Jurkat, Clone E6-1 (cell line): ENCODE data around the gene LEMD3.

Experiments
- DNase-seq: peaks from one replicate; pipeline ENCODE4 v3.0.0-alpha.2; 2011; ENCODE audit warnings: low read depth, low spot score
- H3K4me3 ChIP-seq: 2 replicates; pipeline ENCODE4 v1.5.1; 2011; ENCODE audit warnings: mild to moderate bottlenecking, low read length, control low read depth, moderate library complexity

LEMD3 gene

DNA sequence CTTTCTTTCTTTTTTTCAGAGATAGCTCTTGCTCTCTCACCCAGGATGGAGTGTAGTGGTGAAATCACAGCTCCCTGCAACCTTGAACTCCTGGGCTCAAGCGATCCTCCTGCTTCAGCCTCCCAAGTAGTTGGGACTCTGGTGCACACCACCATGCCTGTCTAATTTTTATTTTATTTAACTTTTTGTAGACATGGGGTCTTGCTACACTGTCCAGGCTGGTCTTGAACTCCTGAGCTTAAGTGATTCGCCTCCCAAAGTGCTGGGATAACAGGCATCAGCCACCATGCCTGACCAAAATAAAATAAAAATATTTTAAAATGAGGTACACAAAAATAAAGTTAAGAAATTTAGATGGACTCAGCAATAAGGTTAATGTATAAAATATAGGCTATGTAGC is 5.1 kb upstream of the LEMD3 start:
- DNase-seq, result no peak
- no peak overlapping the region for H3K4me3 ChIP-seq

DNA sequence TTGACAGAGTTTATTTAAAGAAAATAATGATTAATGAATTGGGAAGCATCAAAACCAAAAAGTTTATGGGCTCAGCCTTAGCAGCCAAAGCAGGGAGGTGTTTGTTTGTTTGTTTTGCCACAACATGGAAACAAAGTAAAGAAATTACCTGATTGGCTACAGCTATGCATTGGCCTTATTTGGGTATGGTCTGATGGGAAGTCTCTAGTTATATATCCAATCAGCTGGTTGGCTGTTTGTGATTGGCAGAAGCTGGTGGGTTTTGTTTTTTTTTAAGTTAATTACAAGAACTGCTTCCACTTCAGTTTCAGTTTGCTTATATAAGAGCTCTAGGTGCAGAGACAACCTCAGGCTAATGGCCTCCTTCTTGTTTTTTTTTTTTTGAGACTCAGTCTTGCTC is 4.6 kb upstream of the LEMD3 start:
- DNase-seq, result no peak
- no peak overlapping the region for H3K4me3 ChIP-seq

DNA sequence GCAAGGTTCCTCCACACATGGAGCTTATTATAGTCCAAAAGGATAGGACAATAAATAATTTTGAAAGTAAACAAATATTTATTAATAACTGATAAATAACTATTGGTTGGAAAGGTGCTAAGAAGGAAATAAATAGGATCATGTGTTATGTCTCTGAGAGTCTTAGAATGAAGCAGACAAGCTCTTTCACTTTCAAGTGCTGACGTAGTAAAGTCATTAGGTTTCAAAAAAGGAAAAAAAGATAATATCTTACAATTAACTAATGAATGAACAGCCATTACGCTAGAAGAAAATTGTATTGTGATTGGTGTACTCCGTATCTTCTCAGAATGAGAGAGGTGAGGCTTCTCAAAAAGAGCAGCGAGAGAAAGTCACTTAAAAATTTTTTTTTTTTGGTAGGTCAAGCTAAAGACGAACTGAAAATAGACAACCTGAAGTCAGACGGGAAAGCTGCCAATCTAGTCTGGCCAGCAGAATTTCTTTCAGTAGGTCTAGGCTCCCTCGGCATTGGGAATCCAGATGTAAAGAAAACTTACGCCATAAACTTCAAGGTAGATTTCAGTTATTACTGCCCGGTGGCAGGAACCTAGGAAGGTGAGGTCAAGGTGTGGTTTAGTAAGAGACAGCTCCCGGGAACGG is 583 bp upstream of the LEMD3 start:
- no peak for DNase-seq

DNA sequence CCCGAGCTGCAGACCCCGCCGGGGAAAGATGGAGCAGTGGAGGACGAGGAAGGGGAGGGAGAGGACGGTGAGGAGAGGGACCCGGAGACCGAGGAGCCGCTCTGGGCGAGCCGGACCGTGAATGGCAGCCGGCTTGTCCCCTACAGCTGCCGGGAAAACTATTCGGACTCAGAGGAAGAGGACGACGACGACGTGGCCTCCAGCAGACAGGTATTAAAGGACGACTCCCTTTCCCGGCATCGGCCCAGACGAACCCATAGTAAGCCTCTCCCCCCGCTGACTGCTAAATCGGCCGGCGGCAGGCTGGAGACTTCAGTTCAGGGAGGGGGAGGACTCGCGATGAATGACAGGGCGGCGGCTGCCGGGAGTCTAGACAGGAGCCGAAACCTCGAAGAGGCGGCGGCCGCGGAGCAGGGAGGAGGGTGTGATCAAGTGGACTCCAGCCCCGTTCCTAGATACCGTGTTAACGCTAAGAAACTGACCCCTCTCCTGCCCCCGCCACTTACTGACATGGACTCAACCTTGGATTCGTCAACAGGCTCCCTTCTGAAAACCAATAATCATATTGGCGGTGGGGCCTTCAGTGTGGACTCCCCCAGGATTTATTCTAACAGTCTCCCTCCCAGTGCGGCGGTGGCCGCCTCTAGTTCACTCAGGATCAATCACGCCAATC is 962 bp downstream of the LEMD3 start:
- DNase-seq, result no peak
- H3K4me3 ChIP-seq, result peak overlapping the region; percentile 80

More for the DNA sequence above, 583 bp upstream of the LEMD3 start:
- peak overlapping the region; percentile 80 for H3K4me3 ChIP-seq

DNA sequence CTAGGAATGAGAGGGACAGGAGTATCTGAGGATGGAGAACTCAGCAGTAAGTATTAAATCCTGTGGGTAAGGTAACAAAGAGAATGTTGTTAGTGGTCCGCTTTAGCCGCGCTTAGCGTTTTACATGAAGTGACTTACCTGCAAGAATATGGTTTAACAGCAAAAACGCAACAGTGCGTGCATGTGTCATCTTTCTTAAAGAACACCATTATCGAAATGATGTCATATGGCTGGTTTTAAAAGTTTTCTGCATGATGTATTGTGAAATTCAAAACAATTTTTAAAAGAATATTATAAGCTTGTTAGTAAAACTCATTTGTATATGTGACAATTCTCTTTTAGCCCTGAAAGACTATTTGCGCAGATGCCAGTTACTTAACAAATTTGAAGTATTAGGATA is 1.7 kb downstream of the LEMD3 start:
- DNase-seq, result no peak
- peak overlapping the region; percentile 80; the same call in 1 of the 2 replicates for H3K4me3 ChIP-seq

DNA sequence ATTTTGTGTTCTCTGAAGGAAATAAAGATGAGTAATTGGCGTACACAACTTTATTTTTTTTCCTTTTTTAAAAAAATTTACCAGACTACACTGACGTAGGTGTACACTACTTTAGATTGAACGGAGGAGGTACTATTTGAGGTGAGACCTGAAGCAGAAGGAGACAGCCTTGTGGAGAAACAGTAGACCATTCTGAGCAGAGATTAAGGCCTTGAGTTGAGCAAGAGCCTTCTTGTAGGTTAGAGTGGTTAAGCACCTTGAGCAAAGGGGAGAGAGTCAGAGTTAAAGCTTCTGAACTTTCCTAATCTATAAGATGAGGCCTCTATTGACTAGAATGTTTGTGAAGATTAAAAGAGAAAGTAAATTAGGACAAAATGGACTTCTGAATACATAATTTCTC is 2.5 kb downstream of the LEMD3 start:
- DNase-seq, result no peak
- H3K4me3 ChIP-seq, result no peak overlapping the region

DNA sequence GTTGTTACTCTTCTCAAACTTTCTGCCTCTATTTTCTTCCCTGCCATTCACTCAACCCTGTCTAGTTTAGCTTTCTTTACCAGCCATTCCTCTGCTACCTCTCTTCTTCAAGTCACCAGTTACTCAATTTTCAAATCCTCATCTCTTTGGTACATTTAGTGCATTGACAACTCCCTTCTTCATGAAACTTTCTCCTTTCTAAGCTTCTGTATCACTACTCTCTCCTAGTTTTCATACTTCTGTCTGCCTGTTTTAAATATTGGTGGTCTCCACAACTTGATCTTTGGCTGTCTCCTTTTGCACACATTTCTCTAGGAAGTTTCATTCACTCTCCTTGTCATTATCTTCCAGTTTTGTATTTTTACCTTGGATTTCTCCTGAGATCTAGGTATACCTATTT is 6.0 kb downstream of the LEMD3 start:
- no peak for DNase-seq
- H3K4me3 ChIP-seq, result no peak overlapping the region

DNA sequence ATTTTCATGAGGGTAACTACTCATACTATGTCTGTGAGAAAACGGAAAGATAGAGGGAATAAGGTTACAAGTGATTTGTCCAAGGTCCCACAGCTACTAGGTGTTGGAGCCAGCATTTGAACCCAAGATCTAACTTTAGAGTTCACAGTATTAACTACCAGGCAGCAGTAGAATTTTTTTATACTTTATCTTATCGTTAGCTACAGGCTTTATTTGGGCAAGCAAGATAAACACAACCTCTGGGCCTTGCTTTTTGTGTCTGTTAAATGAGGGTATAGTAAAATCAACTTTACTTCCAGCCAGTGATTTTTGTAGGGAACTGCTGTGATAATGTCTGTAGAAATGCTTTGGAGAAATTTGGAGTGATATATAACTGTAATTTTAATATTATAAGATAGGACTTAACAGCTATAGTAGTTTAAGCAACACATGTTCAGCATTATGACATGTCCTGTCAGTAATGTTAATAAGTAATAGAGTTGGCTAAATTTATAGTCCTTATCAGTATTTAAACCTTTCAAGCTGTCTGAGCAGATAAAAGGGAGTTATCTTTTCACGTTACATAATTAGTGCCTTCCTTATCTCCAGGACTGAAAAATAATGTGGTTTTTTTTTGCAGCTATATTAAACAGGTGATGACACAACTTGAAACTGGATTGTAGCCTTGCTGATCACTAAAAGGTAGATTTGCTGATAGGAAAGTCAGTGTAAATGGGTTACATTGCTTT is 12.8 kb downstream of the LEMD3 start:
- no peak overlapping the region for H3K4me3 ChIP-seq
- DNase-seq, result no peak

DNA sequence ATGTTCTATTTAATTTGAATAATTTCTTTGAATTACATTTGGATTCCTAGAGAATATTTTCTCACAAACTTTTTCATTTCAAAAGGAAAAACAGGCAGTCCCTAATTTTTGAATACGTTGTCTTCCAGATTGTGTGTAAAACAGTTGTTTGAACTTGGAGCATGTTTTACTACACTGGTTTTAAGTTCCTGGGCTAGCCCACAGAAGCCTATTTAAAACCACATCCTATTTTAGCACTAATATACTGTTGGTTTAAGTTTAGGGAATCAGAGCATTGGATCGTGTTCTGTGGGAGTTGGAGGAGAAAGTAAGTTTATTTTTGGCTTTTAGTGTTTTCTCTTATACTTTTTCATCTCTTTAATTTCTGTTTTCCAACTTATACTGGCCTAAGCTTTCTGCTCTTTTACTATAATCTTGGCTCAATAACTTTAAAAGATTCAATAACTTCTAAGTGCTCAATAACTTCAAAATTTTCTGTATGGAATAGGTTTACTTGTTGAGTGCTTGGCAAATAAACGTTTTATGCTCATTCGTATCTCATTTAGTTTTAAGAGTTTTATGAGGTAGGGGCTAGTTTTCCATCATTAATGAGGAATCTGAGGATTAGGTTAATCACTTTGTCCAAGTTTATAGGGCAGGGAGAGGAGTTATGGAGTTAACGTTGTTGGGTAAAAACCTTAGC is 14.9 kb downstream of the LEMD3 start:
- no peak overlapping the region for H3K4me3 ChIP-seq

DNA sequence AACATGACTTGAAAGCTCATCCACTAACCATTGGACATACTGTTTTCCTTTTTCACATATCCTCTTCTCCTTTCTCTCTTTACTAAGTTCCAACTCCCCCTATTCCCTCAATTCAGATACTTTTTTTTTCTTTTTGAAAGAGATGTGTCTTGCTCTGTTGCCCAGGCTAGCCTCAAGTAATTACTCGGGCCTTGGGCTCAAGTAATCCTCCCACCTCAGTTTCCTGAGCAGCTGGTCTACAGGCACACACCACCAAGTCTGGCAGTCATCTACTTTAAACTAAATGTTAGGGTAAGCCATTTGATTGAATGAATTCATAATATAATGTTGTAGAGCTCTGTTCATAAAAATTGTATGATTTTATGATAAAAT is 15.5 kb downstream of the LEMD3 start:
- H3K4me3 ChIP-seq, result no peak overlapping the region
- no peak for DNase-seq

More for the DNA sequence above, 14.9 kb downstream of the LEMD3 start:
- DNase-seq, result no peak

DNA sequence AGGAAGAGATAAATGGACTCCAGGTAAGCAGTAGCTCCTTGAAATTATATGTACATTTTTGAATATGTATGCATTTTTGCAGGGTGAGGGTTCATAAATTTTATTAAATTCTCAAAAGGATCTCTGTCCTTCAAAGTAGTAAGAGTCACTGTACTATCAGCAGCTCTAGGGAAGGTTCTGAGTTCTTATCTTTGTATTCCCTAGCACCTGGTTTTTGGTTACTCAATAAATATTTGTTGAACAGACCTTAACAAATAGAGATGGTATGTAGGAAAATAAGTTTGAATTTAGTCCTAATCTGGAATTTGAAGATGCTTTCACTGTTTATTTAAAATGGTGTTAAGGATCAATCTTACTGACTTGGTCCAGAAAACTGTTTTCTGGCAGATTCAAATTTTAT is 18.3 kb downstream of the LEMD3 start:
- no peak overlapping the region for H3K4me3 ChIP-seq

DNA sequence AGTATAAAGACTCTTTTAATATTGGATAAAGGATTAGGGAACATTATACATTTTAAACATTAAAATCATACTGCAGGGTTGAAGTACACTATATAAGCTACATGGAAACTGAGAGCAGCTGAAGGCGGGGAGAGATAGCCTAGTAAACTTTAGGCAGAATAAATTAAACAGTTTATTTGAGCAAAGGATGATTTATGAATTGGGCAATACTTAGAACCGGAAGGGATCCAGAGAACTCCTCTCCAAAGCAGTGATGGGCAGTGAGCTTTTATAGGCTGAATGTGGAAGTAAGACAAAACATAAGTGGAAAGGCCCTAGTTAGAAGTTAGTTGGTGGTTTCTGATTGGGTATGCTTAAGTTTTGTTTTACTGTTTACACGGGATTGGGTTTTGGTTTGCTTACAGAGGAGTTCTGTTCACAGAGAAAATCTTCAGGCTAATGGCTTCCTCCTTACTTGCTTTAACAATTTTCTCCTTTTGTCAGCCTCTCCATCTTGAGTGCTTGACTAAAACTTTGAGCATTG is 18.9 kb downstream of the LEMD3 start:
- DNase-seq, result no peak

More for the DNA sequence above, 18.3 kb downstream of the LEMD3 start:
- DNase-seq, result no peak

DNA sequence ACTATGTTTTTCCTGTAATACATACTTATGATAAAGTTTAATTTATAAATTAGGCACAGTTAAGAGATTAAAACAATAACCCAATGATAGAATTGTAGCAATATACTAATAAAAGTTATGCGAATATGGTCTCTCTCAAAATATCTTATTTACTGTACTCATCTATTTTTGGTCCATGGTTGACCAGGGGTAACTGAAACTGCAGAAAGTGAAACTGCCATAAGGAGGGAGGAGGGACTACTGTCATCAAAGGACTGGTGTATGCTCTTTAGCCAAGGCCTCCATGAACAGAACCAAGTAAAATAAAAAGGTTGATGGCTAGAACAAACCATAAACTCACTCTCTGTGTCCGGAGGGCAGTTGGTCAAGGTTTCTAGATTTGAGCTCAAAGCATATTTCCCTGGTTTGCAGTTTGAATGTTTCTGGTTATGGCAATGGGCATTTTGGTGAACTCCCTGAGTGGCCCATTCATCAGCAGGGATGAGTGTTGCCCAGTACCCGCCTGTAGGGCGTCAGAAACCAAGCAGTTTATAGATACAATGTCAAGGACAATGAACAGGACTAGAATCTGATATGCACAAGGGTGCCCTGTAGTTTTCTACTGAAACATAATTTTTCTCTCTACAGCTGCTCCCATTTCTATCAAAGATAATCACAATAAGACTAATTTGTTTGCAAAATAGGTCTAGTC is 19.8 kb downstream of the LEMD3 start:
- DNase-seq, result no peak
- no peak overlapping the region for H3K4me3 ChIP-seq

More for the DNA sequence above, 18.9 kb downstream of the LEMD3 start:
- no peak overlapping the region for H3K4me3 ChIP-seq

DNA sequence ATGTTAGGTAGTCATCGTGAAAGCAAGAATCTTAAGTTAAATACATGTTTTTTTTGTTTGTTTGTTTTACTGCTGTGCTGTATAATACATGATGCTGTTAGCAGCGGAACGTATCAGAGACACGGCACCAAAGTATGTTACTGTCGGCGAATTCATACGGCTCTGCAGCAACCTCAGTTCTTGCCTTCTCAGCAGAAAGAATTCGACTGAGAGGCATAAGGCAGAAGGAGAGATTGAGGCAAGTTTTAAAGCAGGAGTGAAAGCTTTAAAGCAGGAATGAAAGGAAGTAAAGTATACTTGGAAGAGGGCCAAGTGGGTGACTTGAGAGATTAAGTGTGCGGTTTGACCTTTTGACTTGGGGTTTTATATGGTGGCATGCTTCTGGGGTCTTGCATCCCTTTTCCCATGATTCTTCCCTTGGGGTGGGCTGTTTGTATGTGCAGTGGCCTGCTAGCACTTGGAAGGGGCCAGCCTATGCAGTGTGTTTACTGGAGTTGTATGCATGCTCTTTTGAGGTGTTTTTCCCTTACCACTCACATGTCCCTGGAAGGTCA is 23.7 kb downstream of the LEMD3 start:
- H3K4me3 ChIP-seq, result no peak overlapping the region
- DNase-seq, result peak; percentile 33

DNA sequence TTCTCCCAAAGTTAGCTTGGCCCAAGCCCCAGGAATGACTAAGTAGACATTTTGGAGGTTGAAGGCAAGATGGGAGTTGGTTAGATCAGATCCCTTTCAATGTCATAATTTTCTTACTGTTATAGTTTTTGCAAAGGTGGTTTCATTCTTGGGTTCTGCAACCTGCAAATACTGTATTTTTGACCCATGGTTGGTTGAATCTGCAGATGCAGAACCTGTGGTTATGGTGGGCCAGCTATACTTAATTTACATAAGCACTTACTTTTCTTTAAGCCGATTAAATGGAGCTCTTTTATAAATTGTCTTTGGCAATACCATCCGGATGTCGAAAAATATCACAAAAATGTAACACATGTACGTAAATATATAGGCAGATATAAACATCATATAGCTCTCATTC is 25.6 kb downstream of the LEMD3 start:
- no peak overlapping the region for H3K4me3 ChIP-seq
- no peak for DNase-seq

DNA sequence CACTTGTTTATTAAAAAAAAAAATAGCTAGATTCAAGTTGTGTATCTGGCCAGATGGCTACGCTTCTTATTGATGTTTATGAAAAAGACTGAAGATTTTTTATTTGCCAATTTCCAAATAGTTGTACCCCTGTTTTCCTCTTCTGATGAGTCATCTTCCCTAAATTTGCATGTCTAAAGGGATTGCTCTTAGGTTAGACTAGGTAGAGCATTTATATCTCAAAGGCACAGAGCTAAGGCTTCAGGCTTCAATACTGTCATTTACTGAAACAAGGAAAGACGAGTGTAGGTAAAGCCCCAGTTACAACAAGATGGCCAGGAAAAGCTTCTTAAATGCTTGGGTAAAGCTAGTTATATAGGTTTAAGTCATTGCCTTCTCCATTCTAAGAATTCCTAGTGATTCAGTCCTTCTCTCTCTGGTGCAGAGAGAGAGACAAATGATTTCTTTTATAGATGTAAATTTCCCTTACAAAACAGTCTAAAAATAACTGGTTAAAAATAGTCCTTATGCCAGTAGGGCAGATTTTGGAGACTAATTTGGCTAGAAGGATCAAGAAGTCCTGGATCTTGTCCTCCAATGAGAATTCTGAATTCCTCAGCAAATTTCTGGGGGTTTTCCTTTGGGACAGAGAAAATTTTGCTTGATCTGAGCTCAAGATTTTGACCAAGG is 26.1 kb downstream of the LEMD3 start:
- DNase-seq, result no peak
- H3K4me3 ChIP-seq, result no peak overlapping the region

DNA sequence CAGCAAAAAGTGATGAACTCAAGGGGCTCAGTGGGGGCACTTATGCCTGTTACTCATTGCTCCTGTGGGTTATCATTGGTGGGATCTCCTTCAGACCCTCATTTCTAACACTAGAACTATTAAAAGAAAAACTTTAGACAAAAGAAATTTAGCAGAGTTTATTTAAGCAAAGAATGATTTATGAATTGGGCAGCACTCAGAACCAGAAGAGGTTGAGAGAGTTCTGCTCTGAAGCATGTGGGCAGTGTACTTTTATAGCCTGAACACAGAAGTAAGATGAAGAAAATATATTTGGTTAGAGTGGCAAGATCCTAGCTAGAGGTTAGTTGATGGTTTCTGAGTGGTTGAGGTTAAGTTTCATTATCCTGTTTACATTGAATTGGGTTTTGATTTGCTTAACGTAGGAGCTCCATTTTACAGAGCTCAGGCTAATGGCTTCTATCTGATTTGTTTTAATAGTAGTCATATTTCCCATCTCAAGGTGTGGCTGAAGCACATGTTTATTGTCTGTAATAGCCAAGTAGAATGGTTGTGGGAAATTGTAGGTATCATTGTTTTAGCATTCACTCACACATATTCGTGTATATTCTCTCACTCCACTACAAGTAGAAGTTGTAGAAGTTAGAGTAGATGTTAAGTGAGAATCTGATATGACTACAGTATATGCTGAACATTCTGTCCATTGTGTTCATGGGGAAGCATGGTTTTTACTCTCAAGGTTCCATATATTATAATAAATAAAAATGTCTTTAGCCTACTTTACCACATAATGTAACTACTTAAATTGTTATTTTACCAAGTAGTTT is 27.6 kb downstream of the LEMD3 start:
- no peak for DNase-seq
- no peak overlapping the region for H3K4me3 ChIP-seq

DNA sequence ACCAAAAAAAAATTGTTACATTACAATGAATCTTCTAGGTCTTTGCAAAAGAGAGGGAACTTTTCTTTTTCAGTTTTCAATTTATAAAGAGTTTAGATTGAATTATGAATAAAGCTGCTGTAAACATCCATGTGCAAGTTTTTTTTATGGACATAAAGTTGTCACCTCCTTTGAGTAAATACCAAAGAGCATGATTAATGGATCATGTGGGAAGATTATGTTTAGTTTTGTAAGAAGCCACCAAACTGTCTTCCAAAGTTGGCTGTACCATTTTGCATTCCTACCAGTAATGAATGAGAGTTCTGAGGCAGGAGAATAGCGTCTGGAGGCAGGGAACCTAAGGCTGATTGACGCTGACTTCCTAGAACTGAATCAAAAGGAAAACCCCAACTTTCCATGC is 30.2 kb downstream of the LEMD3 start:
- no peak for DNase-seq
- no peak overlapping the region for H3K4me3 ChIP-seq
